Measurements from ENCODE around the gene MED22. TPM values are rescaled to one million over a fixed set of nuclear protein-coding genes. Genes with fewer than 3 reads are reported as not detected.
"Not testable (repeated sequence)": the region's sequence is repeated elsewhere in the genome, so short reads cannot be mapped to it uniquely, and the experiment has no call there.

Gene MED22
- polyA plus RNA-seq (ENCODE audit: insufficient read length in 10 of 10): 10 to 100 TPM; 18.3 to 24.6 (median 21.5) TPM
- long read RNA-seq, donor 1, partial matches to known transcripts: 1,761 of 2,797 reads
- long read RNA-seq, donor 1, other reads (novel, unspliced or antisense): 1,033 of 2,797 reads
- long read RNA-seq, donor 2, partial matches to known transcripts: 2,518 of 2,565 reads
- long read RNA-seq, donor 2, other reads (novel, unspliced or antisense): 41 of 2,565 reads
- long read RNA-seq, donor 3: 0 reads
- long read RNA-seq, donor 4, partial matches to known transcripts: 2,883 of 2,927 reads
- long read RNA-seq, donor 4, other reads (novel, unspliced or antisense): 40 of 2,927 reads
- long read RNA-seq, donor 5, transcript MED22-201 (5 exons, 1,437 nt): major isoform, 7 of 3,480 reads
- long read RNA-seq, donor 5, transcript MED22-209 (4 exons, 3,867 nt): minor isoform, 6 of 3,480 reads
- long read RNA-seq, donor 5, partial matches to known transcripts: 3,430 of 3,480 reads
- long read RNA-seq, donor 5, other reads (novel, unspliced or antisense): 37 of 3,480 reads
- long read RNA-seq, donor 6, partial matches to known transcripts: 2,949 of 4,597 reads
- long read RNA-seq, donor 6, other reads (novel, unspliced or antisense): 1,647 of 4,597 reads
- long read RNA-seq, donor 7, partial matches to known transcripts: 3,037 of 3,105 reads
- long read RNA-seq, donor 7, other reads (novel, unspliced or antisense): 63 of 3,105 reads
- long read RNA-seq, donor 8, partial matches to known transcripts: 2,552 of 2,571 reads
- long read RNA-seq, donor 8, other reads (novel, unspliced or antisense): 17 of 2,571 reads
- long read RNA-seq, donor 9: 0 reads

DNA sequence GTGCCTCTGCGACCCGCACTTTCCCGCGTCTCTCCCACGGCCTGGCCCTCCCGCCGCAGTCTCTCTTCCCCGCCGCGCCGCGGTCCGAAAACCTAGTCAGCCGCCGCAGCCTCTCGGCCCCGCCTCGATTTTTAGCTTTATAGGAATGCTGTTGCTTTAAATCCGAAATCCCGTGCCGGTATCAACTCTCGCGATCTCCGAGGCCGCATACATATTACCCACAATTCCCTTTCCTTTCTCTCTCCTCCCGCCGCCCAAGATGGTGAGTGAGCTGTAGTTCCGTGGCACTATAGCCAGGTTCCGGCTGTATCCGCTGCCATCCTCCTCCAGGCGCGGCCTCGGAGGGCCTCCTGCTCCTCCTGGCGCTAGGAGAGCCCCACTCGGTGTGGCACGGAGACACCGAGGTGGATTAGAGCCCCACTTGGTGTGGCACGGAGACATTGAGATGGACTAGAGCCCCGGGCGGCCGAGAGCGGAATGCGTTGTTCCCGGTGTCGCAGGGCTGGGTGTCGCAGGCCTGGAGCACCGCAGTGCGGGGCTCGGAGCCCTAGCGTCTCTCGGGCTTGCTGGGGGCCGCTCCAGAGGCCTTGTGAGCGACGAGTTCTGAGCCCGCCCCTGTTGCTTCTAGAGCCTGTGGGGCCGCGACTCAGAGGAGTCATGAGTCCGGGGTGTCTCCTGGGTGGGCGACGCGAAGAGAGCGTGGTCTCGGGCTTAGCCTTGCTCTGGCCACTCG is at the start of gene MED22, which contains the start of gene RPL7A:
MED22 (minus strand) TSS at position 147 of the 733 bp plus-strand sequence. CDS start 1,469 bp downstream, outside the sequence.
RPL7A (plus strand) TSS at position 234 of the 733 bp plus-strand sequence; CDS start at position 260, 26 bp downstream.
- peak; percentile 97 to 99 (median 97) for DNase-seq

DNA sequence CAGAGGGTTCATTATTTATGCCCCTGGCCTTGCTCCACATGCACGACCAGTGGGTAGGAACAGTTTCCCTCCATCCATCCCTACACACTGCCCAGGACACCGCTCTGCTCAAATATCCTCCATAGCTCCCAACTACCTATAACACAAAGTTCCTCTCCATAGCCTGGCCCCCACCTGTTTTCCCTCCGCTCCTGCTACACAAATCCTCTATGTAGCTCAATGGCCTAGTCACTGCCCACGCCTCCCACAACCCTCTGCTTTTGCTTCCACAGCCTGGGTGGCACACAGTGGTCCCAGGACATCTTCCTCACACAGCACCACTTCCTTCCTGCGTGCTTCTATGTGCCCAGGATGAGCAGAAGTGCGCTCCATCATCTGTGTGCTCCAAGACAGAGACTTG is 49.4 kb upstream of the MED22 start:
- no peak for DNase-seq

DNA sequence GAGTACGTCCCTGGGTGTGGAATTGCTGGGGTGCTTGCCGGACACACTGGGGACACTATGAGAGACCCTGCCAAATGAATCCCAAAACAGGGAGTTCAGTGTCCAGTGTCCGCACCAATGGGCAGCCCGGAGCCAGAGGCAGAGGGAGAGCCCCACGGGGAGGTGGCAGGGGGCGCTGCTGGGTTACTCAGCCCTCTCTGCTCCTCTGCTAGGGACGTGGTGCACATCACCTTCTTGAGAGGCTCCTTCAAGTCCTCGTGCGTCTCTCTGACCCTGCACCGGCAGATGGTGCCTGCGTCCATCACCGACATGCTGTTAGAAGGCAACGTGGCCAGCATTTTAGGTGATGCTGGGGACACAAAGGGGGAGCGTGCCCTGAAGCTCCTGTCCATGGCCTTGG is 49.0 kb upstream of the MED22 start:
- DNase-seq: no peak

DNA sequence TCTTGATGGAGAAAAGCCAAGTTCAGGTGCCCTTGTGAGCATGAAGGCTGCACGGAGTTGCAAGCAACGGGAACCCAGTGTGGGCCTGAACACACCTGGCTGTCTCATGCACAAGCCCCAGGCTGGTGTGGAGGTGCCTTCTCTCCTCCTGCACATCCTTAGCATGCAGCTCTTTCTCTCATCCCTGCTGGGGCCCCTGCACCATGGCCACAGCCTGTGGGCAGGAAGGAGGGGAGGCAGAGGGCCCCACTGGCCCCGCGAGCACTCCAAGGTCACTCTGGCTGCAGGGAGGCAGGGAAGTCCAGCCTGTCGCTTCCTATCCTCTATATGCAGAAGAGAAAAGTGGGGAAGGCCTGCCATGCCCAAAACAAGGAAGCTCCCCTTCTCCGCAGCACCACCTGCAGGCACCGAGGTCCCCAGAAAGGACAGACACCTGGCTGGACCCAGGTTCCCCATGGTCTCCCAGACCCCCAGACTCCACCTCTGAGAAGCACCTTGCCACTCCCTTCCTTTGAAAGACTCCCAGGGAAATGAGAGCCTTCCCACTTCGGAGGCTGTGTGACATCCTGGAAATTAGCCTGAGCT is 46.8 kb upstream of the MED22 start:
- DNase-seq: no peak

DNA sequence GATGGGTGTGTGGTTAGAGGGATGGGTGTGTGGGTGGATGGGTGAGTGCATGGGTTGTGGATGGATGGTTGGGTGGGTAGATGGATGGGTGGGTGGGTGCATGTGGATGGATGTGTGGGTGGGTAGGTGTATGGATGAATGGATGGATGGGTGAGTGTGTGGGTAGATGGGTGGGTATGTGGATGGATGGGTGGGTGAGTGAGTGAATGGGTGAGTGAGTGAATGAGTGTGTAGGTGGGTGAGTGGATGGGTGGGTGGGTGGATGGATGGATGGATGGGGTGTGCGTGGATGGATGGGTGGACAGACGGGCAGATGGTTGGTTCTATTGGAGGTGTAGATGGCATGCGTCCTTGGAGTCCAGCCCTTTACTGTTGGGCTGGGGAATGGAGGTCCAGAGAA is 45.5 kb upstream of the MED22 start:
- DNase-seq: no peak

DNA sequence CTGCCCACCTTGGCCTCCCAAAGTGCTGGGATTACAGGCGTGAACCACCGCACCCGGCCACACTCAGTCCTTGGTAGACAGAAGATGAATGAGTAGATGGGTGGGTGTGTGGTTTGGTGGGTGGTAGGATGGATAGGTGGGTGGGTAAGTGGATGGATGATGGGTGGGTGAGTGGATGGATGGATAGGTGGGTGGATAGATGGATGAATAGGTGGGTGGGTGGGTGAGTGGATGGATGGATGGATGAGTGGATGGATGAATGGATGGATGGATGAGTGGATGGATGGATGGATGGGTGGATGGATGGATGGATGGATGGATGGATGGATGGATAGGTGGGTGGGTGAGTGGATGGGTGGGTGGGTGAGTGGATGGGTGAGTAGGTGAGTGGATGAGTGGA is 44.4 kb upstream of the MED22 start:
- not testable (repeated sequence) for DNase-seq

DNA sequence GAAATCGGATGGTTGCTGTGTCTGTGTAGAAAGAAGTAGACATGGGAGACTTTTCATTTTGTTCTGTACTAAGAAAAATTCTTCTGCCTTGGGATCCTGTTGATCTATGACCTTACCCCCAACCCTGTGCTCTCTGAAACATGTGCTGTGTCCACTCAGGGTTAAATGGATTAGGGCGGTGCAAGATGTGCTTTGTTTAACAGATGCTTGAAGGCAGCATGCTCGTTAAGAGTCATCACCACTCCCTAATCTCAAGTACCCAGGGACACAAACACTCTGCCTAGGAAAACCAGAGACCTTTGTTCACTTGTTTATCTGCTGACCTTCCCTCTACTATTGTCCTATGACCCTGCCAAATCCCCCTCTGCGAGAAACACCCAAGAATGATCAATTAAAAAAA is 43.5 kb upstream of the MED22 start:
- not testable (repeated sequence) for DNase-seq

DNA sequence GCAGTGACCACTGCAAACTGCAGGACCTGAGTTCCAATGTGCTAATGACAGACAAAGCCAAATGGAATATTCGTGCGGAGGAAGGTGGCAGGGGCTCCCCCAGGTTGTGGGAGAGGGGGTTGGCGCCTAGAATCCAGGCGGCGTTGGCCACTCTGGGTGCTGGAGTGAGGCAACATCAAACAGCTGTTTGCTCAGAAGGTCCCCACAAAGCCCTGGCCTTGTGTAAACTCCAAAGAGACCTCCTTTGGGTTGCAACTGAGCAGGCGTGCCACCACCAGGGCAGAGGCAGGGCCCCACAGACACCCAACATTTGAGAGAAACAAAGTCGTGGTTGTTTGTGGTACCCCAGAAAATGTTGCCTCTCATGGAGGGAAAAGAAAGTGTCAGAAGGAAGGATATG is 42.8 kb upstream of the MED22 start:
- DNase-seq: no peak

DNA sequence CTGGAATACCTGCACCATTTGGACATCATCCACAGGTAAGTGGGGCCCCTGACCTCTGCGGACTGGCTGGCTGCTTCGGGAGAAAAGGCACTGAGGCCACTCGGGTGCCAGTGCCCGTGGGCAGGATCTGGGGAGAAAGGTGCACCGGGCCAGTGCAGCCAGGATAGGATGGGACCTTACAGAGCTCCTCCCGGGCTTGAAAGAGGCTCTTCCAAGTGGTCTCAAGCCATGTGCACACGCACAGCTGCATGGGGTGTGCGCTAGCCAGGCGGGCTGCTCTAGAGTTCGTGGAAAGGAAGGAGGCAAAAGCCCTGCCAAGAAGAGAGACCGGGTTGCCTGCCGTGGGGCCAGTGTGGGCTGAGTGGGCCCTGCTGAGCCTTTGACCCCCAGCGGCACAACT is 41.6 kb upstream of the MED22 start:
- DNase-seq: no peak

DNA sequence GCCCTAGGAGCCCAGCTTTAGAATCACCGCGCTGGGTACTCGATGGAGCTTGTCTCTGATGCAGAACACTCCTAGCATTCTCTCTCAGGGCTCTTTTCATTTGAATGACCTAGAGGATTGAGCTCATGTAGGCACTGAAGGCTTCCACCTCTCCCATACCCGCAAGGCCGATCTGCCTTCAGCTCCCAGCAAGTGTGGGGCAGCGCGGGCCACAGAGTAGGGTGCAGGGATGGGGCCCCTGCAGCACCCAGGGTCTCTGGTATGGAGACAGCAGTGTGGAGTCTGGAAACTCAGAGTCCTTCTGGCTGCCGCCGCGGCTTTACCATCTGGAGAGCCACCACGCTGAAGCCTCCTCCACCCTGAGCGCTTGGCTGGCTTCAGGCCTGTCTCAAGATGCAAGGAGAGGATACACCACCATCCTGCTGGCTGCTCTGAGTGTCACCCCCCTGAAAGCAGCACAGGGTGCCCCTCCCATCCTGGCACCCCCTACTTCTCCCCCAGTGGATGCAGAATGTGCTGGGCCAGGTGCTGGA is 41.2 kb upstream of the MED22 start:
- DNase-seq: no peak

DNA sequence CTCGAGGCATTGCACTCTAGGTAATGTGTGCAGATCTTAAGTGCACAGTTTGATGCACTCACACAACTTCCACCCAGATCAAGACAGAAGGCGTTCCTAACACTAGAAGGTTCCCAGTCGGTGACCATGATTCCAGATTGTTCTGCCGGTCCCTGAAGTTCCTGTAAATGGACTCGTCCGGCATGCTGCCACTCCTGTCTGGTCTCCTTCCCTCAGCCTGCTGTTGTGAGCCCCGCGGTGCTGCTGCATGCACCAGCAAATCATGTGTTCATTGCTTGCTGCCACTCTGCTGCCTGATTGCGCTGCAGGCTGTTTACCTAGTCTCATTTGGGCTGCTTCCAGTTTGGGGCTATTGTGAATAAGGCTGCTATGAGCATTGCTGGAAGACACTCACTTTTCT is 39.7 kb upstream of the MED22 start:
- DNase-seq: no peak

DNA sequence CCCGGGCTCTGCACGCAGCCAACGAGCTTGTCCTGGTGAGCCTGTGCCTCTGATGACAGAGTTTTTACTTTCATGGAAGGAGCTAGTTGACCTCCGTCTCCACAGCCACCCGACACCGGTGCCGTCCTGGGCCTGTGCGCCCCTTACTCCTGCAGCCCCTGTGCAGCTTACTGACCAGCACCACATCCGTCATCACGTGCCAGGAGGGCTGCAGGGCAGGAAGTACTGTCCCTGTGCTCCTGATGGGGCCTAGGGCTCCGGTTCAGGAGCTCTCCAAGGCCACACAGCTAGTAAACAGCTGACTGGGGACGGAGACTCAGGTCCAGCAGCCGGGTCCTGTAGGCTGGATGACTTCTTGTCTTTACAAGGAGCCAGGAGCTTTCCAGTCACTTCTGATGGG is 38.4 kb upstream of the MED22 start:
- DNase-seq: no peak

DNA sequence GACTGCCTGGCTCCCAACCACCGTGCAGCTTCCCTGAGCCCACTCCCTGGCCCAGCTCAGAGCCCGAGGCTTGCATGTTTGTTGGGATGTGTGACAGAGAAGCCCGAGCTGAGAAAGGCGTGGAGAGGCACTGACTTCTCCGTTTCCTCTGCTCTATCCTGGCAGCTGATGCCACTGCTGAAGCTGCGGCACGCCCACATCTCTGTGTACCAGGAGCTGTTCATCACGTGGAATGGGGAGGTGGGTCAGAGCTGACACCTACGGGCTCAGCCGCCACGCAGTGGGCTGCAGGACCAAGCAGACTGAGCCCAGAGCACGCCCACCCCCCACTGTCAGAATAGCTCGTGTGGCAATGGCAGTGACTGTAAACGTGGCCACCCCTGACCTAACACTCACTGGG is 37.5 kb upstream of the MED22 start:
- no peak for DNase-seq

DNA sequence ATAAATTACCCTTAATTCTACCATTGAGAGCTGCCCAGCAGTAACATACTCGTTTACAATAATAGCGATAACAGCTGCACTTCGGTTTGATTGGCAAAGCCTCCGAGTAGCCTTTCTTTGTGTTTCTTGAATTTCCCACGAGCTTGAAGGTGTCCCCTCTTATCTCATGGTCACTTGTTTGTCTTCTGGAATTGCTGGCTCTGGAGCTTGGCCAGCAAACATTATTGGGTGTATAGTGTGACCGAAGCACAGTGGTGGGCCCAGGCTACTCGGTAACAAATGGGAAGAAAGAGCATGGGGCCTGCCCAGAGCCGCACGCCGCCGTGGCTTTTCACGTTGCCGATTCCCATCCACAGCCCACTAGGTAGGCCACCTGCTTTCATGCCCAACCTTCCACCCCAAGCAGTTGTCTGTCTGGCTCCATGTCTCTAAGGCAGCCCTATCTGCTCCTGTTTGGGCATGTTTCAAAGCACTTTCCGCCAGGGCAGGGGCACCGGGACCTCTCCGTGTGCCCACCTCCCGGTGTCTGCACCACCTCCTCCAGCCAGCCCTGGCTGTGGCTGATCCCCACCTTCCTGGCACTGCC is 36.9 kb upstream of the MED22 start:
- no peak for DNase-seq

DNA sequence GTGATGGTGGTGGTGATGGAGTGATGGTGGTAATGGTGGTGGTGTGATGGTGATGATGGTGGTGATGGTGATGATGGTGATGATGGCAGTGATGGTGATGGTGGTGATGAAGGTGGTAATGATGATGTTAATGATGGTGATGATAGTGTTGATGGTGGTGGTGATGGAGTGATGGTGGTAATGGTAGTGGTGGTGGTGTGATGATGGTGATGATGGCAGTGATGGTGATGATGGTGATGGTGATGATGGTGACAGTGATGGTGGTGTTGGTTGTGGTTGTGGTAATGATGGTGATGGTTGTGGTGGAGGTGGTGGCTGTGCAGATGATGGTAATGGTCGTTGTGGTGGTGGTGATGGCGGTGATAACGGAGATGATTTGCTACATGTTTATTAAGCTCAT is 35.5 kb upstream of the MED22 start:
- DNase-seq: no peak

DNA sequence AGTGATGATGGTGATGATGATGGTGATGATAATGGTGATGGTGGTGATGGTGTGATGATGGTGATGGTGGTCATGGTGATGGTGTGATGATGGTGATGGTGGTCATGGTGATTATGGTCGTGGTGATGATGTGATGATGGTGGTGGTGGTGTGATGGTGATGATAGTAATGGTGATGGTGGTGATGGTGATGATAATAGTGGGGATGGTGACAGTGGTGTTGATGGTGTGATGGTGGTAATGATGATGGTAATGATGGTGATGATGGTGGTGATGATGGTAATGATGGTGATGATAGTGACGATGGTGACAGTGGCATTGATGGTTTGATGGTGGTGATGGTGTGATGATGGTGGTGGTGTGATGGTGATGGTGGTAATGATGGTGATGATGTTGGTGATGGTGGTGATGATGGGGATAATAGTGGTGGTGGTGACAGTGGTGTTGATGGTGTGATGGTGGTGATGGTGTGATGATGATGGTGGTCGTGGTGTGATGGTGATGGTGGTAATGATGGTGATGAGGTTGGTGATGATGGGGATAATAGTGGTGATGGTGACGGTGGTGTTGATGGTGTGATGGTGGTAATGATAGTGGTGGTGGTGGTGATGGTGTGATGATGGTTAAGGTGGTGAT is 34.7 kb upstream of the MED22 start:
- no peak for DNase-seq

DNA sequence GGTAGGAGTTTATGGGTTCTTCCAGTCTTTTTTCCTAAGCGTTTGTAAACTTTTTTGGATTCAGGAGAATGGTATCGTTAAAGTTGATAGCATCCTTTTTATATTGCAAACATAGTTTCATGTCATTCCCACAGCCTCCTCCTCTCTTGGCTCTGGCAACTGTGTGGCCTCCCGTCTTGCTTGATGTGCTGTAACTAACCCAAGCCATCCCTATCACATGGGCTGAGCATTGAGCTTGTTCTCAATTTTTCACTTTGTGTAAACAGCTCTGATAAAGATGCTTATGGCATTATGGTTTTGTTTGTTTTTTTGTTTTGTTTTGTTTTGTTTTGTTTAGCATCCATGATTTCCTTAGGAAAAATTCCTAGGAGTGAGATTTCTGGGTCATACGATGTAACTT is 32.8 kb upstream of the MED22 start:
- no peak for DNase-seq

DNA sequence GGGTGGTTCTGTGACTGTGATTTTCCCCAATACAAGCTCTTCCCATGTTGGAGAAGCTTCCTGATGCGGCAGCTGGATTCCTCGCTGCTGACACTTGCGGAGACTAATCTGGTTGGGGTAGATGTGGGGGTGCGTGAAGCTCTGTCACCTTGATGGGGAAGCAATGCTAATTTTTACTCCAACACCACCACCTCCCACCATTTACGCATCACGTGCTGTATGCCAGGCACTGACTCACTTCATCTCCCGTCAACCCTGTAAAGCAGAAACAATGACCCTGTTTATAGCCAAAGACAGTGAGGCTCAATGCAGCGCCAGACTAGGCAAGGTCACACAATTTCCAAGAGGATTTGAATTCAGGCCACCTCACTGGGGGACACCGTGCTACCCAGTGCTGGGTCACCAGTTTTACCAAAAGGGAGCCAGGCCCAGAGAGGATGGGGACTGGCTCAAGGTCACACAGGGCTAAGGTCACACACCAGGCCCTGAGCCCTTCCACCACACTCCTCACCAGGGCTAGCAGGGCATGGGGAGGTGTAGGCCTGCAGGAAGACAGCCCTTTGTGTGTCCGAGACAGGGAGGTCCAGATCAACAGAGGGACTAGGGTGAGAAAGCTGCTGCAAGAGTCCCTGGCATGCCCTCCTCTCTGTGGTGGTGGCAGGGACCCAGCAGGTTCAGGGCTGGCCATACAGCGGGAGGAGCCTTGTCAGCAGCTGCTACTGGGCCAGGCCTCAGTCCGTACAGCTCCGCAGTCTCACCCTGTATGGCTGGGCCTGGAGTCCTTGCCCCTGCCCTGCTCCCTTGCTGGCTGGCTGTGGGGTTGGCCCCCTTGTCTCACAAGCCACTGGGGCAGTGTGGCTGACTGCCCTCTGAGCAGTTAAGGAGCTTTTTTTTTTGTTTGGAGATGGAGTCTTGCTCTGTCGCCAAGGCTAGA is 31.5 kb upstream of the MED22 start:
- DNase-seq: no peak

DNA sequence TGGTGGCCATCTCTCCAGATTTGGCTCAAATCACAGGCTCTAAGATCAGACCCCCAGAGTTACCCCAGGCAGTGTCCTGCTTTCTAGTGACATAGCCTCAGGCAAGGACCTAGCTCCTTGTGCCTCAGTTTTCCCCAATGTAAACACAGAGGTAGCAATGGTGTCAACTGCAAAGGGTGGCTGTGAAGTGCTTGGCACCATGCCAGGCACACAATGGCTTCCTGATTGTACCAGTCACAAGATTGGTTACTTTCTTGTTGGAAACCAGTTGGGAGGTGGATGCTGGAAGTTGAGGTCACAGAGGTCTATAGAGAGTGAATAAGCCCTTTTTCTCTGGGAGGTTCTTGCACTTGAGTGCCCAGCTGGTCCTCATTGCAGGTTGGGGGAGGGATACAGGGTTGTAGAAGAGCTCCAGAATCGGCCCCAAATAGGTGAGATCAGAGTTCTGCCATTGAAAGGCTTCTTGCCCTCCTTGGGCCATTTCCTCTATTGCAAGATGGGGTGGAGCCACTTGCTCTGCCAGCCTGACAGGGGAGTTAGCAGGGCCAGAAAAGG is 30.6 kb upstream of the MED22 start:
- no peak for DNase-seq

Measured in muscle of back (tissue), 13 donors.